Smooth muscle cell (in vitro differentiated cells): ENCODE data around the gene ACP3. TPM values are rescaled to one million over a fixed set of nuclear protein-coding genes. Genes with fewer than 3 reads are reported as not detected.

Experiments used
- DNase-seq: peaks from one replicate; lab custom pipeline; 2025; ENCODE audit not compliant: unreplicated experiment; lab: John Stamatoyannopoulos, UW
- H2AFZ ChIP-seq: fragments of 200-600 bp; sonication (generic); 2 replicates; pipeline ENCODE4 v1.6.0; 2016; ENCODE audit warnings: antibody characterized with exemption, low read depth, mild to moderate bottlenecking
- H3F3A ChIP-seq: fragments of 200-600 bp; sonication (generic); 2 replicates; pipeline ENCODE4 v1.6.0; 2017; ENCODE audit warnings: antibody characterized with exemption, low read depth
- H3K27ac ChIP-seq: fragments of 200-600 bp; sonication (generic); 2 replicates; pipeline ENCODE4 v1.5.1; 2016; ENCODE audit warnings: low read depth, mild to moderate bottlenecking
- H3K27me3 ChIP-seq: fragments of 200-600 bp; sonication (generic); 2 replicates; pipeline ENCODE4 v1.6.1; 2016; ENCODE audit warnings: low read depth, mild to moderate bottlenecking
- H3K36me3 ChIP-seq: fragments of 200-600 bp; sonication (generic); 2 replicates; pipeline ENCODE4 v1.5.1; 2016; ENCODE audit warnings: low read depth
- H3K4me1 ChIP-seq: fragments of 200-600 bp; sonication (generic); 2 replicates; pipeline ENCODE4 v1.5.1; 2016; ENCODE audit warnings: low read depth
- H3K4me2 ChIP-seq: fragments of 200-600 bp; sonication (generic); 2 replicates; pipeline ENCODE4 v1.6.0; 2016; ENCODE audit warnings: mild to moderate bottlenecking
- H3K4me3 ChIP-seq: fragments of 200-600 bp; sonication (generic); 2 replicates; pipeline ENCODE4 v1.5.1; 2016; ENCODE audit warnings: mild to moderate bottlenecking
- H3K79me2 ChIP-seq: fragments of 200-600 bp; sonication (generic); 2 replicates; pipeline ENCODE4 v1.6.0; 2016; ENCODE audit warnings: low read depth, mild to moderate bottlenecking
- H3K9ac ChIP-seq: fragments of 200-600 bp; sonication (generic); 2 replicates; pipeline ENCODE4 v1.6.0; 2016; ENCODE audit warnings: low read depth
- H3K9me3 ChIP-seq: fragments of 200-600 bp; sonication (generic); replicated peaks from 2 replicates; pipeline ENCODE4 v1.5.1; 2016; ENCODE audit warnings: low read depth
- H4K20me1 ChIP-seq: fragments of 200-600 bp; sonication (generic); 2 replicates; pipeline ENCODE4 v1.6.0; 2016; ENCODE audit warnings: low read depth
- CTCF ChIP-seq: fragments of 200-600 bp; sonication (generic); IDR thresholded peaks from 2 replicates; pipeline ENCODE4 v1.5.1; 2017; ENCODE audit warnings: borderline replicate concordance, mild to moderate bottlenecking, antibody characterized with exemption; ENCODE audit not compliant: insufficient read depth, poor library complexity, severe bottlenecking
- WGBS: methylation state at CpG from one replicate; pipeline ENCODE4 v1.1.7; 2016; ENCODE audit warnings: low lambda C conversion rate; 5-methylcytosine and 5-hydroxymethylcytosine counted together
- polyA plus RNA-seq: library from polyadenylated mRNA; unstranded; fragments of >200 nt; fragmentation: Nextera tagmentation; extraction: Ambion mirVana; gene quantifications from 2 replicates; pipeline ENCODE4 v1.2.1, GENCODE V29; 2016
- total RNA-seq: library from RNA; depleted of rRNA; stranded (reverse); fragments of >200 nt; gene quantifications from 2 replicates; pipeline ENCODE4 v1.2.3, GENCODE V29; 2014

The ACP3 gene
- total and polyA plus RNA-seq, 2 experiments from 2014 or later: 35.8 to 36.6 TPM

DNA sequence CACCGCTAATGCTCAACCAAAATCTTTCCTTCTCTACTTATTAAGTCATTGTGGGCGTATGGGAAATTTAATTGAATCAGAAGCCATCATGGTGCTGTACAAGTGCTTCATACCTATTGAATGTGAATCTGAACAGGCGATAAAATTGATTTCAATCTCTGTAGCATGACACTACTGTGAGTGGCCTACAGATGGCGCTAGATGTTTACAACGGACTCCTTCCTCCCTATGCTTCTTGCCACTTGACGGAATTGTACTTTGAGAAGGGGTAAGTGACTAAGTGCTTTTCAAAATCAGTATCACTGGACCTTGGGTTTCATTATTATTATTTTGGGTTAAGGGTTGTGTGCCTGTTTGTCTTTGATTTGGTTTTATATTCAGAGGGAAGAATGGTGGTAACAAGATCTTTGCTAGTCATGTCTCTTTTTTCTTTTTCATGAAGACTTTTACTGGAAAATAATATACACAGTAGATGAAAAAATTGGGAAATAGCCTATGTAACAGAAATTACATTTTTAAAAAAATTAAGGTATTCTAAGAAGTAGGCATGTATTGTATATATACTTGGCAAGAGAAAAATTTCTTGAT lies 35.4 kb downstream of the ACP3 start:
- no peak overlapping the region for H3K9ac ChIP-seq
- TF ChIP-seq CTCF: peak; percentile 94
- DNase-seq: peak; percentile 1
- no peak overlapping the region for H3K4me3 ChIP-seq
- H3K9me3 ChIP-seq: no peaks in the 10 kb centered on the region
- H4K20me1 ChIP-seq: no peaks in the 10 kb centered on the region
- no peak overlapping the region for H2AFZ ChIP-seq
- H3K4me1 ChIP-seq: no peaks in the 10 kb centered on the region
- H3K79me2 ChIP-seq: no peaks in the 10 kb centered on the region
- WGBS: 22% methylated on average over 6 of the region's 6 CpGs
- no peaks in the 10 kb centered on the region for H3F3A ChIP-seq
- H3K36me3 ChIP-seq: peaks cover 5% of the 10 kb centered on the region
- H3K27ac ChIP-seq: no peak overlapping the region
- H3K27me3 ChIP-seq: no peaks in the 10 kb centered on the region
- no peak overlapping the region for H3K4me2 ChIP-seq

DNA sequence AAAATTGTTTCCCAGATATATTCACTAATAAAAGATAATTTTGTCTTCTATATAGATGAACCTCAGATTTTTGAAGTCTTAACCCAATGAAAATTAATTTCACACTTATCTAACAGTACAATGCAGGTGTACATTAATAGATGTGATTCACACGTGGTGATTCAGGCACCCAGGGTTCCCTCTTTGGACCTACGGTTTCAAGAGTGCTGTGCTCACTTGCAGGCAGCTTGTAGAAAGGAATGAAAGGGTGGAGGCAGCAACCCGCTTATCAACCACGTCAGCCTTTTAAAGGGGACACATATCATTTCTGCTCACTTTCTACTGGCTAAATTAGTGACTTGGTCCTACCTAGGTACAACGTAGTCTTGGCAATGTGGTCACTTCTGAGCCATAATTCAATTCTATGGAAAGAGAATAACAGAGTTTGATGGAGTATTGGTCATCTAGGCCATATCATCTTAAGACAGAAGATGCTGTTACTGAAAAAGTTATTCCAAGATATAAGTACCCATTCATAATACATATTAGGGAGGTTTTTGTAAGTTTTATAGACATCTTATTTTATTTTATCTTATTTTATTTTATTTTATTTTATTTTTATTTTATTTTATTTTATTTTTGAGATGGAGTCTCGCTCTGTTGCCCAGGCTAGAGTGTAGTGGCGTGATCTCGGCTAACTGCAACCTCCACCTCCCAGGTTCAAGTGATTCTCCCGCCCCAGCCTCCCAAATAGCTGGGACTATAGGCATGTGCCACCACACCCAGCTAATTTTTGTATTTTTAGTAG lies 37.9 kb downstream of the ACP3 start:
- no peak overlapping the region for H3K27ac ChIP-seq
- TF ChIP-seq CTCF: no peak
- H3K36me3 ChIP-seq: peaks cover 5% of the 10 kb centered on the region
- no peaks in the 10 kb centered on the region for H3K27me3 ChIP-seq
- H3K79me2 ChIP-seq: no peaks in the 10 kb centered on the region
- H3K9ac ChIP-seq: no peak overlapping the region
- no peak for DNase-seq
- no peaks in the 10 kb centered on the region for H3F3A ChIP-seq
- WGBS: 91% methylated on average over 9 of the region's 9 CpGs
- no peak overlapping the region for H2AFZ ChIP-seq
- no peaks in the 10 kb centered on the region for H4K20me1 ChIP-seq
- H3K4me3 ChIP-seq: no peak overlapping the region
- no peaks in the 10 kb centered on the region for H3K9me3 ChIP-seq
- H3K4me1 ChIP-seq: no peaks in the 10 kb centered on the region
- H3K4me2 ChIP-seq: no peak overlapping the region

- Histone ChIP-seq H4K20me1 (no peaks in the 10 kb centered on the region), H3K36me3 (peaks cover 5% of the 10 kb centered on the region), H3K4me1 (no peaks in the 10 kb centered on the region), H3K4me2 (no peak overlapping the region), H3F3A (no peaks in the 10 kb centered on the region), H2AFZ (no peak overlapping the region), H3K79me2 (no peaks in the 10 kb centered on the region), H3K27me3 (no peaks in the 10 kb centered on the region), H3K27ac (no peak overlapping the region), H3K4me3 (no peak overlapping the region), H3K9ac (no peak overlapping the region), H3K9me3 (no peaks in the 10 kb centered on the region)
- TF ChIP-seq CTCF: no peak
- DNase-seq: no peak
- WGBS: 93% methylated on average over 5 of the region's 5 CpGs
These were observed 39.4 kb downstream of the ACP3 start for GRCh38 chr3:132356568-132356967.
